Gastrocnemius medialis (tissue), 4 donors: ENCODE data around the gene PAK1. TPM values are rescaled to one million over a fixed set of nuclear protein-coding genes. Genes with fewer than 3 reads are reported as not detected.

Experiments
- ATAC-seq, 2 donors: fragments of 150-250 bp; one replicate each; pipeline ENCODE4 v1.9.1; 2016
- DNase-seq, 2 donors: peaks; one replicate each; pipeline ENCODE4 v3.0.0-alpha.2; 2019
- H3K27ac ChIP-seq, 4 donors: fragments of 200-600 bp; sonication (generic); 1 replicate in 1 of 4; 2 replicates in 3 of 4; pipeline ENCODE4 v1.5.1; 2016 to 2018; ENCODE audit warnings: mild to moderate bottlenecking in 2 of 4, moderate library complexity in 1 of 4
- H3K27me3 ChIP-seq, 3 donors: fragments of 200-600 bp; sonication (generic) in 2 of 3; 1 replicate in 1 of 3; 2 replicates in 2 of 3; pipeline versions ENCODE4 v1.5.1 to v1.6.0; 2016 to 2019; ENCODE audit warnings: mild to moderate bottlenecking in 1 of 3, moderate library complexity in 1 of 3
- H3K36me3 ChIP-seq, 2 donors: fragments of 200-600 bp; sonication (generic) in 1 of 2; one replicate each; pipeline ENCODE4 v1.5.1; 2017 to 2018
- H3K4me1 ChIP-seq, 2 donors: fragments of 200-600 bp; sonication (generic) in 1 of 2; one replicate each; pipeline ENCODE4 v1.5.1; 2016 to 2017; ENCODE audit warnings: mild to moderate bottlenecking in 2 of 2
- H3K4me3 ChIP-seq, 4 donors: fragments of 200-600 bp; sonication (generic) in 3 of 4; 1 replicate in 1 of 4; 2 replicates in 3 of 4; pipeline ENCODE4 v1.5.1; 2016 to 2019; ENCODE audit warnings: mild to moderate bottlenecking in 2 of 4
- H3K9me3 ChIP-seq, 3 donors: fragments of 200-600 bp; sonication (generic) in 2 of 3; 1 replicate in 1 of 3; 2 replicates in 2 of 3; pipeline ENCODE4 v1.5.1; 2016 to 2019
- POLR2A ChIP-seq, 2 donors: fragments of 450-650 bp; IDR thresholded peaks; one replicate each; pipeline ENCODE4 v1.6.1; 2017; ENCODE audit warnings: antibody characterized with exemption in 2 of 2, mild to moderate bottlenecking in 2 of 2, moderate library complexity in 2 of 2
- in situ Hi-C, 4 donors: fragments of 200-750 bp; cut with MboI; loops; one replicate each; pipeline versions ENCODE4 v1.15.0 to v1.8.0; 2017; ENCODE audit warnings: low sequenced_read_pairs in 4 of 4
- intact Hi-C: fragments of 100-400 bp; cut with DNase I; formaldehyde crosslinking; loops from one replicate; pipeline ENCODE4 v1.15.1; 2023; ENCODE audit warnings: low total_unique reads
- total RNA-seq, 4 donors: library from RNA; depleted of rRNA; stranded (reverse); fragments of >200 nt; gene quantifications; one replicate each; pipeline versions ENCODE4 v1.1.0 to v1.2.3, GENCODE V29; 2016
- TF ChIP-seq, protein P1 (sequence below), 5 experiments: fragments of 450-650 bp in 3 of 5; fragments of 200-600 bp in 2 of 5; sonication (generic) in 2 of 5; IDR thresholded peaks in 4 of 5; conservative IDR thresholded peaks in 1 of 5; 1 replicate in 4 of 5; 2 replicates in 1 of 5; pipeline ENCODE4 v1.5.1; 2016 to 2019; ENCODE audit warnings: antibody characterized with exemption in 5 of 5, mild to moderate bottlenecking in 3 of 5, moderate library complexity in 3 of 5

PAK1 gene
- total RNA-seq, 4 donors from 2014 or later: 22.3 to 34.4 (median 27.9) TPM

DNA sequence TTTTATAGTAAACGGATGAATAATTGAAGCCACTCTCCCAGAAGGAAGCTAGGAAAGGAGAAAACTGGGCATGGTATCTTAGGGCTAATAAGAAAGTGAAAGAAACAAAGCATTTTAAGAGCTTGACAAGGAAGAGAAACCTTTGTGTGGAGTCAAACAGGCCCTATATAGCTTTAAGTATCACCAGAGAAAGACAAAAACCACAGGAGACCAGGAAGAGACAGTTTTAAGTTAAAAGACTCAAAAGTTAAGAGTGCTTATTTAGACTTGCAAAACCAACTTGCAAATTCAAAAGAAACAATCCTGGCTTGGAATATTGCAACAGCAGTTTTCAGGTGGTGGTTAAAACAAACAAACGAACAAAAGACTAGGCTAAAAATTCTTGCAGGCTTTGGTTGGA lies 3.4 kb downstream of the PAK1 start:
- Histone ChIP-seq H3K27me3 (no peaks in the 10 kb centered on the region), H3K27ac (peak overlapping the region in 2 of 4 donors; percentile 12 to 88), H3K9me3 (no peaks in the 10 kb centered on the region), H3K4me3 (no peak overlapping the region), H3K36me3 (no peaks in the 10 kb centered on the region), H3K4me1 (peaks cover 0 to 37% of the 10 kb centered on the region in 2 donors)
- intact Hi-C loops (loop anchor here (10.0 kb wide), 1 partner anchor 346 kb away; the partner anchor contains the start of gene MYO7A), in situ Hi-C loops (no loop called here)
- DNase-seq: no peak
- no peak for ATAC-seq
- no peak for TF ChIP-seq POLR2A (IDR thresholded peaks at IDR 0.05)
- TF ChIP-seq, protein P1, sequence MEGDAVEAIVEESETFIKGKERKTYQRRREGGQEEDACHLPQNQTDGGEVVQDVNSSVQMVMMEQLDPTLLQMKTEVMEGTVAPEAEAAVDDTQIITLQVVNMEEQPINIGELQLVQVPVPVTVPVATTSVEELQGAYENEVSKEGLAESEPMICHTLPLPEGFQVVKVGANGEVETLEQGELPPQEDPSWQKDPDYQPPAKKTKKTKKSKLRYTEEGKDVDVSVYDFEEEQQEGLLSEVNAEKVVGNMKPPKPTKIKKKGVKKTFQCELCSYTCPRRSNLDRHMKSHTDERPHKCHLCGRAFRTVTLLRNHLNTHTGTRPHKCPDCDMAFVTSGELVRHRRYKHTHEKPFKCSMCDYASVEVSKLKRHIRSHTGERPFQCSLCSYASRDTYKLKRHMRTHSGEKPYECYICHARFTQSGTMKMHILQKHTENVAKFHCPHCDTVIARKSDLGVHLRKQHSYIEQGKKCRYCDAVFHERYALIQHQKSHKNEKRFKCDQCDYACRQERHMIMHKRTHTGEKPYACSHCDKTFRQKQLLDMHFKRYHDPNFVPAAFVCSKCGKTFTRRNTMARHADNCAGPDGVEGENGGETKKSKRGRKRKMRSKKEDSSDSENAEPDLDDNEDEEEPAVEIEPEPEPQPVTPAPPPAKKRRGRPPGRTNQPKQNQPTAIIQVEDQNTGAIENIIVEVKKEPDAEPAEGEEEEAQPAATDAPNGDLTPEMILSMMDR (IDR thresholded peaks at IDR 0.05 in 4 of 5, conservative IDR thresholded peaks at IDR 0.05 in 1 of 5): no peak

- in situ Hi-C loops (no loop called here), intact Hi-C loops (no loop called here)
- ATAC-seq: no peak
- no peak overlapping the region for H3K4me3 ChIP-seq
- no peaks in the 10 kb centered on the region for H3K27me3 ChIP-seq
- no peak for TF ChIP-seq POLR2A (IDR thresholded peaks at IDR 0.05)
- TF ChIP-seq, protein P1 (IDR thresholded peaks at IDR 0.05 in 4 of 5, conservative IDR thresholded peaks at IDR 0.05 in 1 of 5): peak in 1 of 5 experiments; percentile 15
- peak overlapping the region in 2 of 4 donors; percentile 36 to 66 for H3K27ac ChIP-seq
- no peaks in the 10 kb centered on the region for H3K36me3 ChIP-seq
- no peak for DNase-seq
- H3K4me1 ChIP-seq: peaks cover 0 to 37% of the 10 kb centered on the region in 2 donors
- H3K9me3 ChIP-seq: no peaks in the 10 kb centered on the region
These were observed 5.4 kb downstream of the PAK1 start for GRCh38 chr11:77468527-77468926.

DNA sequence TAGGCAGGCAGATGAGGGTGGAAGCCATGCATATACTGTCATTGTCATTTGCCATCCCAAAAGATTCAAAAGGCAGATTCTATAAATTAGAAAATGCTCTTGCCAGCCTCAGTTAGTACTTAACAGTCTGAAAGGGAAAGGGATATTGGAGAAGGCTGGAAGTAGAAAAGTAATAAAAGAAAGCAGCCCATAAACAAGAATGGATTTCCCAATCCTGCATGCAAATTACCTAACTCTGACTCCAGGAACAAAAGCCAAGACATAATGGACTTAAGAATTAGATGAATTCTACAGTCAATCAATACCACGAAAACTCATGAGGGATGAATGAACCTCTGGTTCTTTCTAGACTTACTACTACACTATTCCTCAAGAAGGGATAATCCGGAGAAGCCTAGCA lies 5.9 kb downstream of the PAK1 start:
- DNase-seq: no peak
- no peak overlapping the region for H3K4me3 ChIP-seq
- H3K27me3 ChIP-seq: no peaks in the 10 kb centered on the region
- peaks cover 0 to 37% of the 10 kb centered on the region in 2 donors for H3K4me1 ChIP-seq
- in situ Hi-C loops (no loop called here), intact Hi-C loops (no loop called here)
- no peak for TF ChIP-seq POLR2A (IDR thresholded peaks at IDR 0.05)
- TF ChIP-seq, protein P1 (IDR thresholded peaks at IDR 0.05 in 4 of 5, conservative IDR thresholded peaks at IDR 0.05 in 1 of 5): no peak
- ATAC-seq: peak; percentile 45
- H3K9me3 ChIP-seq: no peaks in the 10 kb centered on the region
- no peaks in the 10 kb centered on the region for H3K36me3 ChIP-seq
- H3K27ac ChIP-seq: peak overlapping the region in 2 of 4 donors; percentile 36 to 66

DNA sequence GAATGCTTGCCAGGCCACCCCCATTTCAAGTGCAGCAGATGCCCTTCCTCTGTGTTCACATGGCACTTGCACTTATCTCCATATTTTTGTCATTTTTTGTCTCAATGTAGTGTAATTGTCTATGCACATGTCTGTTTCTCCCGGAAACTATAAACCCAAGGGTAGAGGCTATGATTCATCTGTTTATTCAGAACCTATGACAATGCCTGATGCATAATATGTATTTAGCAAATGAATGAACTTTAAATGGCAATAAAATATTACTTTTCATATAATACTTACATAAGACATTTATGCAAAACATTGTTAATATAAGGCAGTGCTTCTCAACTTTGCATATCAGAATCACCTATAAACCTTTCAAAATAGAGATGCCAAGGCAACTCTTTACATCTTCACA lies 6.7 kb downstream of the PAK1 start:
- ATAC-seq (no peak), DNase-seq (no peak)
- Histone ChIP-seq H3K4me3 (no peak overlapping the region), H3K27me3 (no peaks in the 10 kb centered on the region), H3K4me1 (peaks cover 0 to 35% of the 10 kb centered on the region in 2 donors), H3K9me3 (no peaks in the 10 kb centered on the region), H3K27ac (peak overlapping the region in 1 of 4 donors; percentile 66), H3K36me3 (no peaks in the 10 kb centered on the region)
- in situ Hi-C loops: no loop called here
- intact Hi-C loops: no loop called here
- TF ChIP-seq, protein P1 (IDR thresholded peaks at IDR 0.05 in 4 of 5, conservative IDR thresholded peaks at IDR 0.05 in 1 of 5): no peak
- no peak for TF ChIP-seq POLR2A (IDR thresholded peaks at IDR 0.05)

DNA sequence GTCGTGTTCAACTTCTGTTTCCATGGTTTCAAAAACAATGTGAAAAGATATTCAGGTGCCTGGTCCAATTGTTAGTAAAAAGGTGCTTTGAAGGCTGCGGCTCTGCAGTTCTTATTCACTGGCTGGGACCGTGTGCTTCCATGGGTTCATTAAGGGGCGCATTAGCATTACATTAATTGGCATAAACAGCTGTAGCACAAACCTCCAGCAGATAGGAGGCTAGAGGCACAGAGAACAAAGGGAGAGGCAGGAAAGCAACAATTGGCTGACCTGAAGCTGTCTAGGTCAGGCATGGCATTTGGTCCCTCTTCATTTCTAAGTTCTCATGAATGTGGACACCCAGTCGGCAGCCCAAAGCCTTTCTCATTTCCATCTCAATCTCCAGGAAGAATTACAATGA lies 16.6 kb downstream of the PAK1 start:
- TF ChIP-seq, protein P1 (IDR thresholded peaks at IDR 0.05 in 4 of 5, conservative IDR thresholded peaks at IDR 0.05 in 1 of 5): no peak
- no peak for TF ChIP-seq POLR2A (IDR thresholded peaks at IDR 0.05)
- in situ Hi-C loops (no loop called here), intact Hi-C loops (no loop called here)
- peak overlapping the region in 3 of 4 donors; percentile 42 to 72 (median 56) for H3K27ac ChIP-seq
- H3K4me1 ChIP-seq: peaks cover 0 to 27% of the 10 kb centered on the region in 2 donors
- DNase-seq (no peak), ATAC-seq (no peak)
- H3K27me3 ChIP-seq: no peaks in the 10 kb centered on the region
- H3K36me3 ChIP-seq: no peaks in the 10 kb centered on the region
- H3K9me3 ChIP-seq: no peaks in the 10 kb centered on the region
- peak overlapping the region in 1 of 4 donors; percentile 30 for H3K4me3 ChIP-seq
